ENCODE measurements around the gene DOP1A. TPM values are rescaled to one million over a fixed set of nuclear protein-coding genes. Genes with fewer than 3 reads are reported as not detected.

Gene DOP1A
- total RNA-seq, 6 donors from 2014 or later = 20.0 to 51.6 (median 25.7) TPM

DNA sequence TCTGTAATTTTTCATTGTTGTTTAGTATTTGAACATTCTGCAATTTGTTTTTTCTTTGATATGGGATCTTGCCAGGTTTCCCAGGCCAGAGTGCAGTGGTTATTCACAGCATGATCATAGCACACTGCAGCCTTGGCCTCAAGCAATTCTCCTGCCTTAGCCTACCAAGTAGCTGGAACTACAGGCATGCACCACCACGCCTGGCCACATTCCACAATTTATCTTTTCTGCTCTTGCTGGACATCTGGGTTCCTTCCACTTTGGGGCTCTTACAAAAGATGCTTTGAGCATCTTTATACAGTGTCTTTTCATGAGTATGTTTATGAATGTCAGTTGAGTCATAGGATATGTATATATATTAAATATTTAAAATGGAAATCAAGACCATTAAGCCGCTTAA is 83.6 kb downstream of the DOP1A start:
- Histone ChIP-seq H3K27ac (no peak overlapping the region), H3K4me1 (no peaks in the 10 kb centered on the region), H3K4me3 (no peak overlapping the region), H3K36me3 (peaks cover 0 to 82% (median 25%) of the 10 kb centered on the region in 4 donors), H3K27me3 (no peaks in the 10 kb centered on the region), H3K9me3 (no peaks in the 10 kb centered on the region)
- ATAC-seq (ENCODE audit: low FRiP score in 2 of 2) = no peak
- 94 to 99% methylated on average over 2 of the region's 2 CpGs for WGBS, 2 donors
- no peak for TF ChIP-seq POLR2AphosphoS5 (IDR thresholded peaks at IDR 0.05)
- TF ChIP-seq POLR2A (IDR thresholded peaks at IDR 0.05) = no peak
- no peak for TF ChIP-seq EP300 (IDR thresholded peaks at IDR 0.05)
- TF ChIP-seq, protein P1, sequence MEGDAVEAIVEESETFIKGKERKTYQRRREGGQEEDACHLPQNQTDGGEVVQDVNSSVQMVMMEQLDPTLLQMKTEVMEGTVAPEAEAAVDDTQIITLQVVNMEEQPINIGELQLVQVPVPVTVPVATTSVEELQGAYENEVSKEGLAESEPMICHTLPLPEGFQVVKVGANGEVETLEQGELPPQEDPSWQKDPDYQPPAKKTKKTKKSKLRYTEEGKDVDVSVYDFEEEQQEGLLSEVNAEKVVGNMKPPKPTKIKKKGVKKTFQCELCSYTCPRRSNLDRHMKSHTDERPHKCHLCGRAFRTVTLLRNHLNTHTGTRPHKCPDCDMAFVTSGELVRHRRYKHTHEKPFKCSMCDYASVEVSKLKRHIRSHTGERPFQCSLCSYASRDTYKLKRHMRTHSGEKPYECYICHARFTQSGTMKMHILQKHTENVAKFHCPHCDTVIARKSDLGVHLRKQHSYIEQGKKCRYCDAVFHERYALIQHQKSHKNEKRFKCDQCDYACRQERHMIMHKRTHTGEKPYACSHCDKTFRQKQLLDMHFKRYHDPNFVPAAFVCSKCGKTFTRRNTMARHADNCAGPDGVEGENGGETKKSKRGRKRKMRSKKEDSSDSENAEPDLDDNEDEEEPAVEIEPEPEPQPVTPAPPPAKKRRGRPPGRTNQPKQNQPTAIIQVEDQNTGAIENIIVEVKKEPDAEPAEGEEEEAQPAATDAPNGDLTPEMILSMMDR (IDR thresholded peaks at IDR 0.05) = no peak
- DNase-seq = no peak

DNA sequence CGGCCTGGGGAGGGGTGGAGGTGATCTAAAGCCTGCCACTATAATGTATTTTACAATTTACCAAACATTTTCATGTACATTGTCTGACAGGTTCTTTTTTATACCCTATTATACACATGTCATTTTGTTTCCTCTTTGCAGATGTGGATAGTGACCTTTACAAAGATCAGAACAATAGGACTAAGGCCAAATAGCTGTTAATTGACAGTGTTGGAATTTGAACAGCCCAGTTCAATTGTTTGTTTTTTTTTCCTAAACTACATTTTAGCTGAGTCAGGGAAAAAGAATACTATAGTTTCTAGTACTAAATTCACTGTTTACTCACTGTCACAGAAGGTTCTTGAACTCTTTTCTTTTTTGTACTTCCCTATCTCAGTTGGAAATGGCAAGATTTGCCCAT is 85.4 kb downstream of the DOP1A start:
- ATAC-seq (ENCODE audit: low FRiP score in 2 of 2) (no peak), DNase-seq (no peak)
- no peaks in the 10 kb centered on the region for H3K9me3 ChIP-seq
- 85 to 94% methylated on average over 1 of the region's 1 CpG for WGBS, 2 donors
- peaks cover 0 to 81% (median 29%) of the 10 kb centered on the region in 4 donors for H3K36me3 ChIP-seq
- TF ChIP-seq EP300 (IDR thresholded peaks at IDR 0.05) = no peak
- no peak for TF ChIP-seq POLR2A (IDR thresholded peaks at IDR 0.05)
- no peak for TF ChIP-seq POLR2AphosphoS5 (IDR thresholded peaks at IDR 0.05)
- TF ChIP-seq, protein P1 (IDR thresholded peaks at IDR 0.05) = no peak
- no peak overlapping the region for H3K27ac ChIP-seq
- H3K27me3 ChIP-seq = no peaks in the 10 kb centered on the region
- no peak overlapping the region for H3K4me3 ChIP-seq
- no peaks in the 10 kb centered on the region for H3K4me1 ChIP-seq

DNA sequence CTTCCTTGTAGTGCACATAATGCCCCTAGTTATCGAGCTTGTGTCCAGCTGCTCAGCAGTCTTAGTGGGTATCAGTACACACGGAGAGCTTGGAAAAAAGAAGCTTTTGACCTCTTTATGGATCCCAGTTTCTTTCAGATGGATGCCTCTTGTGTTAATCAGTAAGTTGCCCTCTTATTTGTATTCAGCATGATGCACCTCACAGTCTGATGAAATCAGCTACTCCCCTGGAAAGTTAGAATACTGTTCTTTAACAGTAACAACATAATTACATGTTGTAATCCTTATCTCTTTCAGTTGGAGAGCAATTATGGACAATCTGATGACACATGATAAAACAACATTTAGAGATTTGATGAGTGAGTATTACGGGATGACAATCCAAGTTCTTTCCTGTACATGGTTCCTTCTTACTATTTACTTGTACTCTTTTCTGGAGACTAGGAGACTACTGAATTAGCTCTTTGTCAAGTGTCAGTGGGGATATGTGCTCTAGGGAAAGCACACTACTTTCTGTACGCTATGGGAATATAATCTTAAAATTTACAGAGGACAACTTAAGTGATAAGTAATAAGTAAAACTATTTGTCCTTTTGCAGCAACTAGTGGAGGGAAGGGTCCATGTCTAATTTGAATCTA is 86.5 kb downstream of the DOP1A start:
- H3K27ac ChIP-seq = no peak overlapping the region
- WGBS, 2 donors = 90 to 93% methylated on average over 4 of the region's 4 CpGs
- H3K27me3 ChIP-seq = no peaks in the 10 kb centered on the region
- H3K36me3 ChIP-seq = peaks cover 0 to 83% (median 31%) of the 10 kb centered on the region in 4 donors
- ATAC-seq (ENCODE audit: low FRiP score in 2 of 2) (no peak), DNase-seq (no peak)
- no peaks in the 10 kb centered on the region for H3K4me1 ChIP-seq
- H3K4me3 ChIP-seq = no peak overlapping the region
- H3K9me3 ChIP-seq = no peaks in the 10 kb centered on the region
- TF ChIP-seq EP300 (IDR thresholded peaks at IDR 0.05) = no peak
- TF ChIP-seq, protein P1 (IDR thresholded peaks at IDR 0.05) = no peak
- TF ChIP-seq POLR2AphosphoS5 (IDR thresholded peaks at IDR 0.05) = no peak
- no peak for TF ChIP-seq POLR2A (IDR thresholded peaks at IDR 0.05)

DNA sequence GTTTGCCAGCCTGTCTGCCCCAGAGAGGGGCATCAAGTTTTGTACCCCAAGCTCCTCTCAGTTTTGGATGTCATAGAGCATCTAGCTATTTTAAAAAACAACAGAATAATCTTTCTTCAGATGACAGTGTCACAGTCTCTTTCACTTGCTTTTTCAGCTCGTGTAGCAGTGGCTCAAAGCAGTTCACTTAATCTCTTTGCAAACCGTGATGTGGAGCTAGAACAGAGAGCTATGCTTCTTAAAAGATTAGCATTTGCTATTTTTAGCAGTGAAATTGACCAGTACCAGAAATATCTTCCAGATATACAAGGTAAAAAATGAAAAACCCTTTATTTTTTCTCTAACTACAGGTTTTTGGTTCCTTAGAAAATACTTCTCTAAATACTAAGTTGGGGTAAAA is 88.3 kb downstream of the DOP1A start:
- no peak overlapping the region for H3K27ac ChIP-seq
- H3K27me3 ChIP-seq = no peaks in the 10 kb centered on the region
- H3K9me3 ChIP-seq = no peaks in the 10 kb centered on the region
- ATAC-seq (ENCODE audit: low FRiP score in 2 of 2) (no peak), DNase-seq (no peak)
- peaks cover 6 to 91% (median 31%) of the 10 kb centered on the region in 4 donors for H3K36me3 ChIP-seq
- no peak overlapping the region for H3K4me3 ChIP-seq
- TF ChIP-seq POLR2A (IDR thresholded peaks at IDR 0.05) (no peak), POLR2AphosphoS5 (IDR thresholded peaks at IDR 0.05) (no peak), EP300 (IDR thresholded peaks at IDR 0.05) (no peak)
- TF ChIP-seq, protein P1 (IDR thresholded peaks at IDR 0.05) = no peak
- H3K4me1 ChIP-seq = no peaks in the 10 kb centered on the region
- 82 to 88% methylated on average over 2 of the region's 2 CpGs for WGBS, 2 donors

DNA sequence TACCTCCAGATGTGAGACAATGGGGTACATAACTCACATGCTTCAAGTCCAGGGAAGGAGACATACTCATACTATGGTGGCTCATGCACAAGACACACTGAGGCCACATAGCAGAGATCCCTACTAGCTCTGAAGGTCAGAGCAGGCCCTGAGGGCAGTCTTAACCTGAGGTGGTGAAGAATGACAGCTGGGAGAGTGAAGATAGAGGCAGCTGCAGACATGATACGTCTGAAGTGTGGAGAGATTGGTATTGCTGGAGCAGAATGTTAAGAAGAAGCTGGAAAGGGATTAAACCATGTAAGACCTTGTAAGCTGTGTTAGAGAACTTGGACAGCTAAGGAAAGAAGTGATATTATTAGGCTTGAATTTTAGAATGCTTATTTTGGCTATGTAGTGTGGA is 92.7 kb downstream of the DOP1A start:
- no peak for TF ChIP-seq POLR2AphosphoS5 (IDR thresholded peaks at IDR 0.05)
- TF ChIP-seq EP300 (IDR thresholded peaks at IDR 0.05) = no peak
- TF ChIP-seq, protein P1 (IDR thresholded peaks at IDR 0.05) = no peak
- TF ChIP-seq POLR2A (IDR thresholded peaks at IDR 0.05) = no peak
- no peak for ATAC-seq (ENCODE audit: low FRiP score in 2 of 2)

More for the DNA sequence above, 92.7 kb downstream of the DOP1A start:
- WGBS, 2 donors = 92 to 96% methylated on average over 1 of the region's 1 CpG
- no peak for DNase-seq
- Histone ChIP-seq H3K9me3 (no peaks in the 10 kb centered on the region), H3K4me1 (no peaks in the 10 kb centered on the region), H3K27me3 (no peaks in the 10 kb centered on the region), H3K36me3 (peaks cover 6 to 65% (median 14%) of the 10 kb centered on the region in 4 donors), H3K4me3 (no peak overlapping the region), H3K27ac (no peak overlapping the region)
